Activated CD4-positive, alpha-beta T cell treated with anti-CD3 and anti-CD28 coated beads, Interleukin-2, amount 50 U/mL, for 4 hours (primary cell): ENCODE data around the gene ASB1.
"Not testable (repeated sequence)": the region's sequence is repeated elsewhere in the genome, so short reads cannot be mapped to it uniquely, and the experiment has no call there.

Source experiments
- DNase-seq, 2 experiments: peaks; one replicate each; pipeline ENCODE4 v3.0.0-alpha.2; 2020

Gene ASB1

GRCh38 chr2:238424313-238424700, 2.4 kb upstream of the ASB1 start:
- no peak for DNase-seq

GRCh38 chr2:238425505-238425978, 1.2 kb upstream of the ASB1 start:
- no peak for DNase-seq

GRCh38 chr2:238425979-238426567, 654 bp upstream of the ASB1 start:
- no peak for DNase-seq

- DNase-seq, result no peak
Observed at GRCh38 chr2:238427435-238428162, 872 bp downstream of the ASB1 start.

DNA sequence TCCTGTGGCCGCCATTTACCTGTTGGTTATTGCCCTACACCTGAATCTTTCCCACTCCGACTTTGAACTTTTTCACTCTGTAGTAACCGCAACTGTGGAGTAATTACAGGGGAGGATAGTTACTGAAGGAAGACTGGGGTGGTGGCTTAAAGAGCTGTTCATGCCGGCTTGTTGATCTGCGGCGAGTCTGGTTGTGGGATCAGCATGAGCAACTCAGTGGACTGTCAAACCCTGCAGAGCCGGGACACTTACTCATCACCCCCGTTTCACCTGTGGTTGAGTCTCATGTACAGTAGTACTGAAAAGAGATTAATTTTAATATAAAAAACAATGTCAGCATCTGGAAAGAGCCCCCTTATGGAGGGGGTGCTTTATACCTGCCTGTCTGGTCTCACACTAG, 2.1 kb downstream of the ASB1 start:
- no peak for DNase-seq

DNA sequence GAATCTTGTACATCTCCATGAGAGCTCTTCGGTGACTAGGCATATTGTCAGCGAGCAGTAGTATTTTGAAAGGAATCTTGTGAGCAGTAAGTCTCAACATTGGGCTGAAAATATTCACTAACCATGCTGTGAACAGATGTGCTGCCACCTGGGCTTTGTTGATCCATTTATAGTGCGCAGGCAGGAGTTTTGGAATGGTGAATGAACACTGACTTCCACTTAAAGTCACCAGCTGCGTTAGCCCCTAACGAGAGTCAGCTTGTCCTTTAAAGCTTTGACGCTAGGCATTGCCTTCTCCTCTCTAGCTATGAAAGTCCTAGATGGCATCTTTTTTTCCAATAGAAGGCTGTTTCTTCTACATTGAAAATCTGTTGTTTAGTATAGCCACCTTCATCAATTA, 4.1 kb downstream of the ASB1 start:
- DNase-seq, result no peak

GRCh38 chr2:238431456-238431855, 4.7 kb downstream of the ASB1 start:
- no peak for DNase-seq

- no peak for DNase-seq
Observed at GRCh38 chr2:238433300-238433915, 6.7 kb downstream of the ASB1 start.

- no peak for DNase-seq
Observed at GRCh38 chr2:238433941-238434845, 7.5 kb downstream of the ASB1 start.

- DNase-seq, result no peak
Observed at GRCh38 chr2:238434846-238435751, 8.4 kb downstream of the ASB1 start.

GRCh38 chr2:238435752-238436096, 9.0 kb downstream of the ASB1 start:
- no peak for DNase-seq

DNA sequence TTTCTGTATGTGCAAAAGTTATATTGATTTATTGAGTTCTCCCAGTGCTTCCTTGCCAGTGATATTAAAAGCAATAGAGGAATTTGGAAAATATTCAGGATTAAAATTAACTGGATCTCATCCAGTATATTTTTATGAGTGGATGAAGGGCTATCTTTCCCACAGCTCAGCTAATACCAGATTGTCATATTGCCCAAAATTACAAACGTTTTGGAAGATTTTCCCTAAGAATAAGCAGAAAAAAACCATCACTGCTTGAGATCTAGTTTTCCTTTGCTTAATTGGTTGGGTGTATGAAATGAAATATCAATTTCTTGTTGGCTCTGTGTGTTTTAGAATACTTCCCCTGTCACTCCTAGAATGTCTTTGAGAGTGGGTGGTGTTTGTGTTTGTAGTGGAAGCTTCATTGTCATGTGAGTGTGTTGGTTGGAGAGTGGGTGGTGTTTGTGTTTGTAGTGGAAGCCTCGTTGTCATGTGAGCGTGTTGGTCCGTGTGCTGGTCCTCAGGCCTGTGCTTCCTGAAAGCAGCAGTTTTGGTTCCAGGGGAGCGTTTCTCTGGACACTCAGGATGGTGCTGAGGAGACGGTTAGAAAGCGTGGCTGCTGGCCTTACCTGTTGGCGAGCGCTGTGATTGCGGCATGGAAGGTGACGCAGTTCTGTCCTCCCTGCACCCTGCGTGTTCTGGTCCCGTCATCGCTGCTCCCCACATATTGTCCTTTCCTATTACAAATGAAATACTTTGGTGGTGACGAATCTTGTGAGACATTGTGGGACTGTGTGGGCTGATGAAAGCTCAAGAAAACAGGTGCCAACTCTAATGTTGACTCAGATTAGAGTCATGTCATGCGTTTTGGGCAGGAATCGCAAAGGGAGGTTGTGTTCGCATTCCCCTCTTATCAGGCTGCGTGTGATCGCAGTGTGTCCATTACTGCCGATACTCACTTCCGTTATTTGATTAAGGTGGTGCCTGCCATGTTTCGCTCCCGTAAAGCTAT, 12.4 kb downstream of the ASB1 start:
- DNase-seq, result peak; percentile 57 to 61

DNA sequence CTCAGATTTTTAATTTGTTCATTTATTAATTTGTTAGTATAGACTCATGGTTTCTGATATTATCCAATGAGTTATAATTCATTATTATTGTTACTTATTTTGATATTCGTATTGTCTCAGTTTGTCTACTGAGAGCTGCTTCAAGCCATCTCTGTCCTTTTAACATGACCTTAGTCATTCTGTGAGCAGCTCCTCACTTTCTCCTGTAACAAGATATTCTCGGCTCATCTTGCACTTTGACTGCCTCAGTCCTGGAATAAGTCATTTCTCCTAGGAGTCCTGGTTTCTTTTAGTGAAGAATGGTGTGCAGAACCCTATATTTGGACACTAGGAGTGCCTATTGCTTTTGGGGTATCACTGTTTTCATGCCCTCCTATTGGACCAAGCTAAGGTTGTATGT, 13.2 kb downstream of the ASB1 start:
- no peak for DNase-seq

DNA sequence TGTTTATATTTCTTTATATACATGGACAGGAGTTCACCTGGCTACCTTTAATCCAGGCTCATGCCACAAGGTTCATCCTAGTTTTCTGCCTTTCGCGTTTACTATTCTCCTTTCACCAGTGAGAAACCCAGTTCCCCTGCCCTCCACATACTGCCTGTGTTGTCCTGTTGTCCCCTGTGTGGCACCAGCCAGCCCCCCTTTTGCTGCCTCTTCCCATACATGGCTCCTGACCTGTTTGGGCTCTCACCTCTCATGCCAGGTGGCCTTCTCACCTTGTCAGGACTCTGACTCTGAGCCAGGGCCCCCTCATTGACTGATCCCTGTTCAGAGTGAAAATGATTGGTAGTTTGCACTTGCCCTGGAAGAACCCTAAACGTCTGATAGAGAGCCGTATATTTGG, 13.6 kb downstream of the ASB1 start:
- DNase-seq, result no peak

DNA sequence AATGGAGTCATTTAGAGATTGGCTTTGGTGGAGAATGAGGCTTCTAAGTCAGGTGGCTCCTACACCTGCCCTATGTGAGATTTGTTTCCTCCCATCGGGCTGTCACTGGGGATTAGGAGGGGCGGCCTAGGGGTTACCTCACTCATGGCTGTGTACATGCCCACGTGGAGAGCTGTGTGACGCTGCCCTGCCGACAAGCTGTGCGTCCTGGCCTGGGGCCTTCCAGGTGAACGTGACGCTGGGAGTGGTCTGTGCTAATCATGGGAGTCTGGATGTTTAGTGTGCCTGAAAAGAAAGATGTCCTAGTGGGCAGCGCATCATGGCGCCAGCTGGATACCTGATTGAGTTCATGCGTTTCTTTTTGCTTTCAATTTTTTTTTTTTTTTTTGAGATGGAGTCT, 14.0 kb downstream of the ASB1 start:
- no peak for DNase-seq

DNA sequence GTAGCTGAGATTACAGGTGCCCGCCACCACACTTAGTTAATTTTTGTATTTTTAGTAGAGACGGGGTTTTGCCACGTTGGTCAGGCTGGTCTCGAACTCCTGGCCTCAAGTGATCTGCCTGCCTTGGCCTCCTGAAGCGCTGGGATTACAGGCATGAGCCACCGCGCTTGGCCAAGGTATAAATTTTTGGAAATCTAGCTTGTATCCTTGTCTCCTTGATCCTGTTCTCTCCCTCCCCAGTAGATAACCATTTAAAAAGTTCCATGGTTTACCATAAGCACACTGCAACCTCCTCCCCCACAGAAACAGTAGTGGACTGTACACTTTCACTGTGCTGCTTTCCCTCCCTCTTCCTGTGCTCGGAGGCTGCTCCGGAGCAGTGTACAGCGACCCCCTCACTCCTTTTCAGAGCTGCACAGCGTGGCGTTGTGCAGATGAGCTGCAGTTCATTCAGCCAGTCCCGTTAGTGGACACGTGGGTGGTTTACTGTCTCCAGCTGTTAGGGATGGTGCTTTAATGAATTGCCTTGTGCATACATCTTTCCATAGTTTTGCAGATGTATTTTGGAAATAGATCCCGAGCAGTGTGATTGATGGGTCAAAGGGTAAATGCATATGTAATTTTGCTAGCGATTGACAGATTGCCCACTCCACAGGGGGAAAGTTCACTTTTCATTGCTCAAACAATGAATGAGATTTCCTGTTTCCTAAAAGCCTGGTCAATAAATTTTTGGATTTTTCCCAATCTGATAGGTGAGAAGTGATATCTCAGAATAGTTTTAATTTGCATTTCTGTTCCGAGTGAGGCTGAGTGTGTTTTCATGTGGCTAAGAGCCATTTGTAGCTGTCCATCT, 14.8 kb downstream of the ASB1 start:
- no peak for DNase-seq

DNA sequence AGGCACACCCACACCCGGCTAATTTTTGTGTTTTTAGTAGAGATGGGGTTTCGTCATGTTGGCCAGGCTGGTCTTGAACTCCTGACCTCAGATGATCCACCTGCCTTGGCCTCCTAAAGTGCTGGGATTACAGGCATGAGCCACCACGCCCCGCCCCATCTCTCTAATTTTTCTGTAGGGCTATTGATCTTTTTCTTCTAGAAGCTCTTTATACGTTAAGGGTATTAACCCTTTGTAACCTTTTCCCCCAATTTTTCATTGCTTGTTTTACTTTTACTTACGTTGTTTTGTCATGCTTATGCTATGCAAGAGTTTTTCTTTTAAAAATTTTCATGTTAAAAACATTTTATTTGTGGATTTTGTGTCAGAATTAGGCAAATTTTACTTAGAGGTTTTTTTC, 15.5 kb downstream of the ASB1 start:
- DNase-seq, result not testable (repeated sequence)

- no peak for DNase-seq
Observed at GRCh38 chr2:238444242-238444641, 17.5 kb downstream of the ASB1 start.

- no peak for DNase-seq
Observed at GRCh38 chr2:238445409-238446190, 18.9 kb downstream of the ASB1 start.
